OCI-LY7 (cell line): ENCODE results near the gene POP5. TPM values are rescaled to one million over a fixed set of nuclear protein-coding genes. Genes with fewer than 3 reads are reported as not detected.

ENCODE experiments used
- BruUV-seq: library from RNA; stranded (reverse); fragments of 400-500 nt; replicated peaks from 2 replicates; lab custom pipeline; 2021; lab: Mats Ljungman, UMichigan
- CTCF ChIA-PET: fragments of 300-600 bp; sonication (Branson Sonifier 250); formaldehyde crosslinking; loops from one replicate; lab custom pipeline; 2022; ENCODE audit warnings: antibody characterized with exemption; ENCODE audit not compliant: unreplicated experiment; lab: Charles Lee
- POLR2A ChIA-PET: fragments of 300-600 bp; sonication (Branson Sonifier 250); formaldehyde crosslinking; loops from one replicate; lab custom pipeline; 2022; ENCODE audit warnings: antibody characterized with exemption; lab: Charles Lee
- DNase-seq: peaks from one replicate; pipeline ENCODE4 v3.0.0-alpha.2; 2015; ENCODE audit warnings: low spot score
- H2AFZ ChIP-seq: fragments of 200-600 bp; sonication (generic), shearing (Covaris generic); 2 replicates; pipeline ENCODE4 v1.6.1; 2014; ENCODE audit warnings: mild to moderate bottlenecking, antibody characterized with exemption, low read length, moderate library complexity
- H3K27ac ChIP-seq: fragments of 200-600 bp; sonication (generic); 2 replicates; pipeline ENCODE4 v1.5.1; 2014; ENCODE audit warnings: mixed run types, low read depth, mild to moderate bottlenecking, moderate library complexity, low read length, inconsistent platforms; ENCODE audit not compliant: poor library complexity, severe bottlenecking
- H3K36me3 ChIP-seq: fragments of 200-600 bp; sonication (generic); 2 replicates; pipeline ENCODE4 v1.6.1; 2014; ENCODE audit warnings: mild to moderate bottlenecking, antibody characterized with exemption, low read length, moderate library complexity, mixed read lengths; ENCODE audit not compliant: insufficient read depth
- H3K4me1 ChIP-seq: fragments of 200-600 bp; sonication (generic); 2 replicates; pipeline ENCODE4 v1.5.1; 2014; ENCODE audit warnings: mild to moderate bottlenecking, low read length; ENCODE audit not compliant: insufficient read depth, poor library complexity, severe bottlenecking
- H3K4me2 ChIP-seq: fragments of 200-600 bp; sonication (generic); 2 replicates; pipeline ENCODE4 v1.6.1; 2014; ENCODE audit warnings: mild to moderate bottlenecking, low read length
- H3K4me3 ChIP-seq: fragments of 200-600 bp; sonication (generic); 2 replicates; pipeline ENCODE4 v1.5.1; 2014; ENCODE audit warnings: mild to moderate bottlenecking, low read depth, low read length; ENCODE audit not compliant: poor library complexity, severe bottlenecking
- H3K79me2 ChIP-seq: fragments of 200-600 bp; sonication (generic); 2 replicates; pipeline ENCODE4 v1.6.1; 2016; ENCODE audit warnings: low read depth, mild to moderate bottlenecking, low read length, moderate library complexity, mixed read lengths; ENCODE audit not compliant: insufficient read depth
- H3K9me2 ChIP-seq: fragments of 200-600 bp; sonication (generic); 2 replicates; pipeline ENCODE4 v1.6.1; 2016; ENCODE audit warnings: mild to moderate bottlenecking, low read length, mixed read lengths; ENCODE audit not compliant: insufficient read depth
- H3K9me3 ChIP-seq: fragments of 200-600 bp; sonication (generic); 2 replicates; pipeline ENCODE4 v1.6.1; 2014; ENCODE audit warnings: mild to moderate bottlenecking, mixed run types, low read length, mixed read lengths
- H4K20me1 ChIP-seq: fragments of 200-600 bp; sonication (generic); 2 replicates; pipeline ENCODE4 v1.6.1; 2014; ENCODE audit warnings: mild to moderate bottlenecking, antibody characterized with exemption, low read length, moderate library complexity, mixed read lengths; ENCODE audit not compliant: insufficient read depth
- EZH2phosphoT487 ChIP-seq: fragments of 200-600 bp; sonication (generic); IDR thresholded peaks from 2 replicates; pipeline ENCODE4 v1.6.1; 2018; ENCODE audit warnings: low read depth, borderline replicate concordance, mild to moderate bottlenecking, mixed run types, antibody characterized with exemption, low read length, moderate library complexity, mixed read lengths
- intact Hi-C: fragments of 100-400 bp; cut with micrococcal nuclease; formaldehyde crosslinking; loops from one replicate; pipeline ENCODE4 v1.10.0; 2022; ENCODE audit not compliant: unreplicated experiment
- total RNA-seq, 2 experiments: library from RNA; depleted of rRNA in 1 of 2; stranded (reverse); fragments of >200 nt in 1 of 2; shearing (Covaris generic) in 1 of 2; gene quantifications; 2 replicates each; pipeline ENCODE4 v1.2.3, GENCODE V29; 2014 to 2022
- TF ChIP-seq, protein P1 (sequence below): fragments of 200-600 bp; sonication (generic); conservative IDR thresholded peaks from 2 replicates; pipeline ENCODE4 v1.5.1; 2014; ENCODE audit warnings: mild to moderate bottlenecking, antibody characterized with exemption, low read length, moderate library complexity, mixed read lengths

Gene POP5
- total RNA-seq, 2 experiments from 2014 or later: 61.8 to 65.8 TPM

DNA sequence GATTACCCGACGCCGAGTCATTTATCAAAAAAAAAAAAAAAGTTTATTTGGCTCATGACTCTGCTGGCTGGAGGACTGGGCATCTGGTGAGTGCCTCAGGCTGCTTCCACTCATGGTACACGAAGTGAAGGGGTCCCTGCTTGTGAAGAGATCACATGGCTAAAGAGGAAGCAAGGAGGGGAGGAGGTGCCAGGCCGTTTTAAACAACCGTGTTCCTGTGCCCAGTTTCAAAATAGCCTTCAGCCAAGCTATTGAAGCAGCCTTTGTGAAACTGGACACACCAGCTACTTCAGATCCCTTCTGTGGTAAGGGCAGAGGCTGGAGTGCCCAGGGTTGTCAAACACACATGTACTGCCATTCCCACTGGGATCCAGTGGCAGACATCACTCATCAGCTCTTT, 7.6 kb downstream of the POP5 start:
- no peak overlapping the region for H2AFZ ChIP-seq
- ChIA-PET POLR2A (interaction anchor here (1.6 kb wide), 1 partner anchor 9 kb away, joined by 3 read pairs; no protein-coding TSS in a partner anchor), CTCF (no interaction called here)
- no peaks in the 10 kb centered on the region for H3K9me2 ChIP-seq
- no TSS peak for BruUV-seq
- H3K27ac ChIP-seq: no peak overlapping the region
- H3K9me3 ChIP-seq: no peaks in the 10 kb centered on the region
- peaks cover 96% of the 10 kb centered on the region for H3K36me3 ChIP-seq
- no peak overlapping the region for H3K4me2 ChIP-seq
- no peak for DNase-seq
- H4K20me1 ChIP-seq: no peaks in the 10 kb centered on the region
- no peak overlapping the region for H3K4me3 ChIP-seq
- TF ChIP-seq, protein P1, sequence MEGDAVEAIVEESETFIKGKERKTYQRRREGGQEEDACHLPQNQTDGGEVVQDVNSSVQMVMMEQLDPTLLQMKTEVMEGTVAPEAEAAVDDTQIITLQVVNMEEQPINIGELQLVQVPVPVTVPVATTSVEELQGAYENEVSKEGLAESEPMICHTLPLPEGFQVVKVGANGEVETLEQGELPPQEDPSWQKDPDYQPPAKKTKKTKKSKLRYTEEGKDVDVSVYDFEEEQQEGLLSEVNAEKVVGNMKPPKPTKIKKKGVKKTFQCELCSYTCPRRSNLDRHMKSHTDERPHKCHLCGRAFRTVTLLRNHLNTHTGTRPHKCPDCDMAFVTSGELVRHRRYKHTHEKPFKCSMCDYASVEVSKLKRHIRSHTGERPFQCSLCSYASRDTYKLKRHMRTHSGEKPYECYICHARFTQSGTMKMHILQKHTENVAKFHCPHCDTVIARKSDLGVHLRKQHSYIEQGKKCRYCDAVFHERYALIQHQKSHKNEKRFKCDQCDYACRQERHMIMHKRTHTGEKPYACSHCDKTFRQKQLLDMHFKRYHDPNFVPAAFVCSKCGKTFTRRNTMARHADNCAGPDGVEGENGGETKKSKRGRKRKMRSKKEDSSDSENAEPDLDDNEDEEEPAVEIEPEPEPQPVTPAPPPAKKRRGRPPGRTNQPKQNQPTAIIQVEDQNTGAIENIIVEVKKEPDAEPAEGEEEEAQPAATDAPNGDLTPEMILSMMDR: no peak
- TF ChIP-seq EZH2phosphoT487: no peak
- no peaks in the 10 kb centered on the region for H3K79me2 ChIP-seq
- intact Hi-C loops: no loop called here
- no peaks in the 10 kb centered on the region for H3K4me1 ChIP-seq

DNA sequence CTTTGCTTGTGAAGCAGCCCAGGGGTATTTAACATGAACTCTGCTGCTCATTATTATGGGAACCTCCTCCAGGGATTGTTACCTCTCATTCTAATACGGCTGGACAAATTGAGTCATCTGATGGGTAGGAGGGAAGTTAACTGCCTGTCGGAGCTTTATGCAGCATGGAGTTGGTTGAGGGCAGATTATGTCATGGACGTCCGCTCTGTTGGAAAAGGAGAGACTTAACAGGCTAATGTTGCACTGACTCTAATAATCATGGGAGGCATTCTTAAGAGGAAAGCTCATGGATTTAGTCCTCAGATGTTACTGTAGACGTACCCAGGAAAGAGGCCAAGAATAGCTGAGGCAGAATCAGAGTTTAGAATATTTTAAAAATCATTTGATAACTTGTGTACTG, 9.9 kb downstream of the POP5 start:
- intact Hi-C loops: no loop called here
- Histone ChIP-seq H2AFZ (no peak overlapping the region), H4K20me1 (no peaks in the 10 kb centered on the region), H3K4me3 (no peak overlapping the region), H3K36me3 (peaks cover 95% of the 10 kb centered on the region), H3K4me1 (no peaks in the 10 kb centered on the region), H3K79me2 (no peaks in the 10 kb centered on the region), H3K9me2 (no peaks in the 10 kb centered on the region), H3K27ac (no peak overlapping the region), H3K9me3 (no peaks in the 10 kb centered on the region), H3K4me2 (no peak overlapping the region)
- TF ChIP-seq, protein P1: no peak
- TF ChIP-seq EZH2phosphoT487: no peak
- ChIA-PET CTCF (no interaction called here), POLR2A (interaction anchor here (0.7 to 1.6 kb wide), 2 partner anchors 9 to 53 kb away, joined by 3 to 5 read pairs; no protein-coding TSS in a partner anchor)
- no peak for DNase-seq
- BruUV-seq: no TSS peak

DNA sequence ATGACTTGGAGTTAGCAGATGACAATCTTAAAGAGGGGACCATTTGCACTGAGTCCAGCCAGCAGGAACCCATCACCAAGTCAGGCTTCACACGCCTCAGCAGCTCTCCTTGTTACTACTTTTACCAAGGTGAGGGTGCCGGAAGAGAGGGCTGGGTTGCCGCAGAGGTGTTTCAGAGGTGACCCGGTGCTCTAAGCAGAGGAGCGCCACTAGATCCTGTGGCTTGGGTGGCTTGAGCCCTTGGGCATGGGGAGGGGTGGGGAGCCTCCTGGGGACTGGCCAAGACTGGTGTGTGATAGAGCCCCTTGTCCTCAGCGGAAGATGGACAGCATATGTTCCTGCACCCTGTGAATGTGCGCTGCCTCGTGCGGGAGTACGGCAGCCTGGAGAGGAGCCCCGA, 17.7 kb downstream of the POP5 start:
- Histone ChIP-seq H3K79me2 (no peaks in the 10 kb centered on the region), H3K4me1 (no peaks in the 10 kb centered on the region), H3K4me2 (no peak overlapping the region), H3K9me3 (no peaks in the 10 kb centered on the region), H4K20me1 (no peaks in the 10 kb centered on the region), H3K36me3 (peaks cover 90% of the 10 kb centered on the region), H2AFZ (no peak overlapping the region), H3K4me3 (no peak overlapping the region), H3K9me2 (no peaks in the 10 kb centered on the region), H3K27ac (no peak overlapping the region)
- no TSS peak for BruUV-seq
- no peak for DNase-seq
- ChIA-PET POLR2A (interaction anchor here (1.2 kb wide), 1 partner anchor 11 kb away, joined by 3 read pairs; no protein-coding TSS in a partner anchor), CTCF (no interaction called here)
- intact Hi-C loops: no loop called here
- TF ChIP-seq, protein P1: no peak
- TF ChIP-seq EZH2phosphoT487: no peak
